SK-N-SH (cell line): ENCODE data around the gene BLOC1S1. TPM values are rescaled to one million over a fixed set of nuclear protein-coding genes. Genes with fewer than 3 reads are reported as not detected.

Experiments used
- CTCF ChIA-PET: fragments of 300-600, 350-600 bp; formaldehyde crosslinking; extraction: SDS; loops from one replicate; lab custom pipeline; 2021; lab: Yijun Ruan, JAX
- POLR2A ChIA-PET: fragments of 350-600 bp; sonication (Branson Sonifier 250); formaldehyde crosslinking; extraction: SDS; loops from one replicate; lab custom pipeline; 2020; ENCODE audit warnings: antibody characterized with exemption, inconsistent platforms; lab: Yijun Ruan, JAX
- DNase-seq: peaks from one replicate; pipeline ENCODE4 v3.0.0; 2012
- H2AFZ ChIP-seq: fragments of 200-600 bp; sonication (generic); 2 replicates; pipeline ENCODE4 v1.8.1; 2016; ENCODE audit warnings: antibody characterized with exemption, mild to moderate bottlenecking, low read depth
- H3F3A ChIP-seq: fragments of 200-600 bp; sonication (generic); replicated peaks from 2 replicates; pipeline ENCODE3; 2016; ENCODE audit warnings: antibody characterized with exemption, mild to moderate bottlenecking; ENCODE audit not compliant: insufficient read depth
- H3K27ac ChIP-seq, 2 experiments: fragments of 200-500 bp in 1 of 2; fragments of 200-600 bp in 1 of 2; sonication (Bioruptor generic) in 1 of 2; sonication (generic), shearing (Covaris generic) in 1 of 2; 2 replicates each; pipeline versions ENCODE4 v1.5.1 to v1.6.1; 2014 to 2016; ENCODE audit warnings: low read depth in 2 of 2, inconsistent platforms in 1 of 2, low read length in 1 of 2, mild to moderate bottlenecking in 1 of 2, mixed read lengths in 1 of 2
- H3K27me3 ChIP-seq: fragments of 200-600 bp; sonication (generic), shearing (Covaris generic); 2 replicates; pipeline ENCODE4 v1.6.1; 2016; ENCODE audit warnings: mixed run types; ENCODE audit not compliant: insufficient read depth
- H3K36me3 ChIP-seq, 2 experiments: fragments of 200-500 bp in 1 of 2; fragments of 200-600 bp in 1 of 2; sonication (Bioruptor generic) in 1 of 2; sonication (generic) in 1 of 2; replicated peaks in 1 of 2; 2 replicates each; pipeline versions ENCODE3 to v1.5.1; 2014 to 2016; ENCODE audit warnings: low read length in 1 of 2, mild to moderate bottlenecking in 1 of 2; ENCODE audit not compliant: insufficient read depth in 2 of 2, control insufficient read depth in 1 of 2
- H3K4me1 ChIP-seq, 2 experiments: fragments of 200-500 bp in 1 of 2; fragments of 200-600 bp in 1 of 2; sonication (Bioruptor generic) in 1 of 2; sonication (generic), shearing (Covaris generic) in 1 of 2; 2 replicates each; pipeline versions ENCODE4 v1.5.1 to v1.6.1; 2014 to 2016; ENCODE audit warnings: low read depth in 1 of 2, low read length in 1 of 2, mixed run types in 1 of 2; ENCODE audit not compliant: insufficient read depth in 2 of 2, control insufficient read depth in 1 of 2
- H3K4me2 ChIP-seq: fragments of 200-600 bp; sonication (generic), shearing (Covaris generic); 2 replicates; pipeline ENCODE4 v1.6.1; 2017; ENCODE audit warnings: mixed run types
- H3K4me3 ChIP-seq, 2 experiments: fragments of 200-500 bp in 1 of 2; fragments of 200-600 bp in 1 of 2; sonication (Bioruptor generic) in 1 of 2; sonication (generic), shearing (Covaris generic) in 1 of 2; 2 replicates each; pipeline versions ENCODE4 v1.5.1 to v1.8.1; 2014 to 2016; ENCODE audit warnings: low read depth in 2 of 2, inconsistent platforms in 1 of 2, low read length in 1 of 2, mild to moderate bottlenecking in 1 of 2, mixed read lengths in 1 of 2, moderate library complexity in 1 of 2
- H3K79me2 ChIP-seq: fragments of 200-600 bp; sonication (generic); 2 replicates; pipeline ENCODE4 v1.8.1; 2017; ENCODE audit warnings: mild to moderate bottlenecking; ENCODE audit not compliant: insufficient read depth
- H3K9ac ChIP-seq: fragments of 200-600 bp; sonication (generic); 2 replicates; pipeline ENCODE4 v1.6.1; 2017; ENCODE audit warnings: mixed run types
- H3K9me2 ChIP-seq: fragments of 200-600 bp; sonication (generic); 2 replicates; pipeline ENCODE4 v1.6.1; 2017; ENCODE audit warnings: mixed run types
- H3K9me3 ChIP-seq: fragments of 200-600 bp; sonication (generic); 2 replicates; pipeline ENCODE4 v1.6.1; 2017; ENCODE audit warnings: mixed run types, mild to moderate bottlenecking, moderate library complexity
- H4K20me1 ChIP-seq: fragments of 200-600 bp; sonication (generic); 2 replicates; pipeline ENCODE4 v1.6.1; 2017; ENCODE audit warnings: mild to moderate bottlenecking, mixed run types; ENCODE audit not compliant: insufficient read depth
- CTCF ChIP-seq: fragments of 200-600 bp; sonication (generic); IDR thresholded peaks from 2 replicates; pipeline ENCODE4 v1.6.1; 2017; ENCODE audit warnings: antibody characterized with exemption, mild to moderate bottlenecking, moderate library complexity
- ELF1 ChIP-seq: IDR thresholded peaks from 2 replicates; pipeline ENCODE4 v1.4.0; 2012
- EP300 ChIP-seq, 2 experiments: IDR thresholded peaks; 2 replicates each; pipeline versions ENCODE4 v1.4.0 to v1.6.1; 2012; ENCODE audit warnings: borderline replicate concordance in 1 of 2, low read depth in 1 of 2, low read length in 1 of 2
- FOSL2 ChIP-seq: IDR thresholded peaks from 2 replicates; pipeline ENCODE4 v1.4.0; 2012; ENCODE audit warnings: low read depth, mild to moderate bottlenecking, moderate library complexity, borderline replicate concordance
- FOXM1 ChIP-seq: IDR thresholded peaks from 2 replicates; pipeline ENCODE4 v1.4.0; 2012; ENCODE audit warnings: low read depth, mild to moderate bottlenecking
- GATA2 ChIP-seq: sonication (generic); formaldehyde crosslinking; IDR thresholded peaks from 2 replicates; pipeline ENCODE4 v1.5.0; 2020; ENCODE audit warnings: mild to moderate bottlenecking, missing genetic modification reagents
- JUND ChIP-seq: IDR thresholded peaks from 2 replicates; pipeline ENCODE4 v1.4.0; 2012
- MAX ChIP-seq: IDR thresholded peaks from 2 replicates; pipeline ENCODE4 v1.4.0; 2012; ENCODE audit warnings: low read depth
- MXI1 ChIP-seq: IDR thresholded peaks from 2 replicates; pipeline ENCODE4 v1.6.1; 2012; ENCODE audit warnings: mild to moderate bottlenecking, low read depth, low read length, improper control_type of control experiment
- NFIC ChIP-seq: IDR thresholded peaks from 2 replicates; pipeline ENCODE4 v1.4.0; 2012; ENCODE audit warnings: borderline replicate concordance
- PBX3 ChIP-seq: IDR thresholded peaks from 2 replicates; pipeline ENCODE4; 2012
- RCOR1 ChIP-seq: fragments of 150-350 bp; IDR thresholded peaks from 2 replicates; pipeline ENCODE4 v1.6.1; 2017; ENCODE audit warnings: antibody characterized with exemption, low read length
- RFX5 ChIP-seq: IDR thresholded peaks from 2 replicates; pipeline ENCODE4 v1.6.1; 2012; ENCODE audit warnings: mild to moderate bottlenecking, improper control_type of control experiment, low read length
- TAF1 ChIP-seq: IDR thresholded peaks from 2 replicates; pipeline ENCODE4 v1.6.1; 2012; ENCODE audit warnings: low read depth, mild to moderate bottlenecking, low read length, moderate library complexity, borderline replicate concordance
- TCF12 ChIP-seq: IDR thresholded peaks from 2 replicates; pipeline ENCODE4 v1.4.0; 2012
- USF2 ChIP-seq: fragments of 150-350 bp; IDR thresholded peaks from 2 replicates; pipeline ENCODE4 v1.6.1; 2017; ENCODE audit warnings: antibody characterized with exemption, low read length, low read depth, borderline replicate concordance
- YY1 ChIP-seq: IDR thresholded peaks from 2 replicates; pipeline ENCODE4 v1.4.0; 2012; ENCODE audit warnings: low read depth, mild to moderate bottlenecking
- ZBTB33 ChIP-seq: IDR thresholded peaks from 2 replicates; pipeline ENCODE4 v1.4.0; 2012; ENCODE audit warnings: low read depth, borderline replicate concordance
- WGBS: methylation state at CpG from one replicate; pipeline ENCODE4 v1.1.6; 2017; ENCODE audit warnings: low lambda C conversion rate; 5-methylcytosine and 5-hydroxymethylcytosine counted together
- polyA plus RNA-seq, 3 experiments: library from polyadenylated mRNA; depleted of rRNA; stranded (reverse); fragments of >200 nt; gene quantifications; 2 replicates each; pipeline ENCODE4 v1.2.3, GENCODE V29; 2012

The BLOC1S1 gene
- polyA plus RNA-seq, 1 of the 3 experiments (the other 2 are of a cell fraction) = 331 TPM

GRCh38 chr12:55734595-55734994 lies 18.7 kb downstream of the BLOC1S1 start:
- ChIA-PET CTCF (interaction anchor here (0.9 to 14.4 kb wide), 5 partner anchors 14 to 203 kb away, joined by 3 to 358 read pairs (median 96); partner anchors contain the start of genes BLOC1S1 and RDH5), POLR2A (interaction anchor here (1.0 kb wide), 1 partner anchor 78 kb away, joined by 3 read pairs; no protein-coding TSS in a partner anchor)
- Histone ChIP-seq H3K4me3 (no peak overlapping the region), H3F3A (peaks cover 29% of the 10 kb centered on the region), H3K27me3 (no peaks in the 10 kb centered on the region), H3K4me2 (no peak overlapping the region), H3K4me1 (peaks cover 9 to 24% of the 10 kb centered on the region in 2 experiments; a peak in 3 of 4 replicates), H3K36me3 (no peaks in the 10 kb centered on the region), H3K9me2 (no peaks in the 10 kb centered on the region), H4K20me1 (no peaks in the 10 kb centered on the region), H3K9ac (no peak overlapping the region), H3K27ac (no peak overlapping the region), H3K79me2 (peaks cover 12% of the 10 kb centered on the region), H3K9me3 (no peaks in the 10 kb centered on the region), H2AFZ (no peak overlapping the region)
- TF ChIP-seq MXI1 = no peak
- no peak for TF ChIP-seq JUND
- no peak for TF ChIP-seq USF2
- TF ChIP-seq ELF1 = no peak
- TF ChIP-seq PBX3 = no peak
- TF ChIP-seq CTCF = no peak
- no peak for TF ChIP-seq TAF1
- TF ChIP-seq TCF12 = no peak
- 89% methylated on average over 3 of the region's 3 CpGs for WGBS
- no peak for DNase-seq

- no peaks in the 10 kb centered on the region for H4K20me1 ChIP-seq
- H3K79me2 ChIP-seq = peaks cover 5% of the 10 kb centered on the region
- no peaks in the 10 kb centered on the region for H3K9me3 ChIP-seq
- ChIA-PET CTCF (interaction anchor here (1.1 to 14.4 kb wide), 11 partner anchors 16 to 293 kb away, joined by 3 to 358 read pairs (median 11); partner anchors contain the start of genes BLOC1S1, RAB5B and RDH5), POLR2A (no interaction called here)
- no peak overlapping the region for H3K27ac ChIP-seq
- H2AFZ ChIP-seq = no peak overlapping the region
- H3K4me2 ChIP-seq = no peak overlapping the region
- no peak overlapping the region for H3K9ac ChIP-seq
- no peaks in the 10 kb centered on the region for H3K36me3 ChIP-seq
- H3K27me3 ChIP-seq = no peaks in the 10 kb centered on the region
- DNase-seq = no peak
- 69% methylated on average over 3 of the region's 3 CpGs for WGBS
- peaks cover 9 to 14% of the 10 kb centered on the region in 2 experiments; a peak in 3 of 4 replicates for H3K4me1 ChIP-seq
- H3F3A ChIP-seq = peaks cover 17% of the 10 kb centered on the region
- H3K4me3 ChIP-seq = no peak overlapping the region
- no peaks in the 10 kb centered on the region for H3K9me2 ChIP-seq
- TF ChIP-seq ELF1 (no peak), RCOR1 (no peak), MXI1 (no peak), FOSL2 (no peak), MAX (no peak), YY1 (no peak), RFX5 (no peak), TCF12 (no peak), GATA2 (no peak), NFIC (no peak), PBX3 (no peak), CTCF (no peak), FOXM1 (no peak), EP300 (IDR thresholded peaks at IDR 0.05; ENCODE audit: borderline replicate concordance in 1 of 2, low read depth in 1 of 2, low read length in 1 of 2) (no peak), ZBTB33 (no peak)
These were observed 20.2 kb downstream of the BLOC1S1 start for GRCh38 chr12:55736076-55736475.
